Stimulated activated CD8-positive, alpha-beta memory T cell treated with anti-CD3 and anti-CD28 coated beads, Interleukin-7, amount 100 ng/mL, for 48 hours (primary cell): Measurements from ENCODE around the gene RBL2.
"Not testable (repeated sequence)": the region's sequence is repeated elsewhere in the genome, so short reads cannot be mapped to it uniquely, and the experiment has no call there.

Experiments used
- DNase-seq, 2 donors: peaks; one replicate each; pipeline ENCODE4 v3.0.0-alpha.2; 2020; ENCODE audit warnings: low read depth in 1 of 2; ENCODE audit errors: extremely low read depth in 1 of 2

Gene RBL2

GRCh38 chr16:53529513-53529912 lies 95.2 kb downstream of the RBL2 start:
- DNase-seq, result no peak

GRCh38 chr16:53530046-53530445 lies 95.8 kb downstream of the RBL2 start:
- DNase-seq, result no peak

DNA sequence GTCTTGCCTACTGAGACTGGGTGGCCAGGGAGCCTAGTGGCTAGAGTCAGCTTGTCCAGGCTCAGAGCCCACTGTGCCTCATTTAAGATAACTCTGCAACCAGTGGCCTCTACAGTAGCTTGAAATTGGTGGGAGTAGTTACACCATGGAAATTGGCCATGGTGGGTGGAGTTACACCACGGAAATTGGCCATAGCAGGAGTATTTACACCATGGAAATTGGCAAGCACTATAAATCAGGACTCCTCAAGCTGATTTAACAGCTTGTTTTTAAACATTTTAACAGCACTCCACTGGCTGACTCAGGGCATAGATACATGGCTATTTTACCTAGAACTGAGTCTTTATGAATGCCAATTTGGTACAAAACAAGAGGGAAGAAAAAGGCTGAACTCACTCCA lies 96.5 kb downstream of the RBL2 start:
- no peak for DNase-seq

- no peak for DNase-seq
Measured at GRCh38 chr16:53534206-53534605, 99.9 kb downstream of the RBL2 start.

DNA sequence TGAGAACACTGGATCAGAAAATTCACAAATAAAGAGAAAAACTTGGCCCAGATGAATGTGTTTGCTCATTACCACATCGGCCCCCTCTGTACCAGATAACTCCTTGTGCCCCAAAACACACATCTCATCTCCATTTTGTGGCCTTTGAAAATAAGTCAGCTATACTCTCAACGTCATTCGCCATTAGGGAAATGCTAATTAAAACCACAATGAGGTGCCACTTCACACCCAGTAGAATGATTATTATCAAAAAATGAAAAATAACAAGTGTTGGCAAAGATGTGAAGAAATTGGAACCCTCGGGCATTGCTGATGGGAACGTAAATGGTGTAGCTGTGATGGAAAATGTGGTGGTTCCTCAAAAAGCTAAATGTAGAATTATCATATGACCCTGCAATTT lies 103.4 kb downstream of the RBL2 start:
- no peak for DNase-seq

DNA sequence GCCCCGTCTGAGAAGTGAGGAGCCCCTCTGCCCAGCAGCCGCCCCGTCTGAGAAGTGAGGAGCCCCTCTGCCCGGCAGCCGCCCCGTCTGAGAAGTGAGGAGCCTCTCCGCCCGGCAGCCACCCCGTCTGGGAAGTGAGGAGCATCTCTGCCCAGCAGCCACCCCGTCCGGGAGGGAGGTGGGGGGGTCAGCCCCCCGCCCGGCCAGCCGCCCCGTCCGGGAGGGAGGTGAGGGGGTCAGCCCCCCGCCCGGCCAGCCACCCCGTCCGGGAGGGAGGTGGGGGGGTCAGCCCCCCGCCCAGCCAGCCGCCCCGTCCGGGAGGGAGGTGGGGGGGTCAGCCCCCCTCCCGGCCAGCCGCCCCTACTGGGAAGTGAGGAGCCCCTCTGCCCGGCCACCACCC lies 105.1 kb downstream of the RBL2 start:
- DNase-seq, result not testable (repeated sequence)

GRCh38 chr16:53539759-53540718 lies 105.8 kb downstream of the RBL2 start:
- not testable (repeated sequence) for DNase-seq
